Adrenal gland (tissue), 5 donors: Measurements from ENCODE around the gene GNAQ.

Experiments used
- CTCF ChIP-seq, 6 experiments: fragments of 450-650 bp in 4 of 6; fragments of 200-600 bp in 2 of 6; sonication (generic) in 1 of 6; IDR thresholded peaks; 1 replicate in 5 of 6; 2 replicates in 1 of 6; pipeline versions ENCODE4 v1.5.1 to v1.8.0; 2016 to 2021; ENCODE audit warnings: antibody characterized with exemption in 6 of 6, mild to moderate bottlenecking in 2 of 6, moderate library complexity in 1 of 6
- POLR2A ChIP-seq, 2 donors: fragments of 450-650 bp; IDR thresholded peaks; one replicate each; pipeline ENCODE4 v1.6.1; 2017; ENCODE audit warnings: antibody characterized with exemption in 2 of 2, mild to moderate bottlenecking in 2 of 2, moderate library complexity in 1 of 2
- donor health status: DM: no; HTN: no; CAD: no.

GRCh38 chr9:78025186-78025585 is 6.4 kb downstream of the GNAQ start:
- no peak for TF ChIP-seq CTCF (IDR thresholded peaks at IDR 0.05)
- no peak for TF ChIP-seq POLR2A (IDR thresholded peaks at IDR 0.05)
